ENCODE data around the gene PCSK2. TPM values are rescaled to one million over a fixed set of nuclear protein-coding genes. Genes with fewer than 3 reads are reported as not detected.
A peak's percentile ranks its signal among the peaks of the same experiment; 100 is the strongest.

Gene PCSK2
- total RNA-seq, 1 experiment from 2014 or later, result not detected

DNA sequence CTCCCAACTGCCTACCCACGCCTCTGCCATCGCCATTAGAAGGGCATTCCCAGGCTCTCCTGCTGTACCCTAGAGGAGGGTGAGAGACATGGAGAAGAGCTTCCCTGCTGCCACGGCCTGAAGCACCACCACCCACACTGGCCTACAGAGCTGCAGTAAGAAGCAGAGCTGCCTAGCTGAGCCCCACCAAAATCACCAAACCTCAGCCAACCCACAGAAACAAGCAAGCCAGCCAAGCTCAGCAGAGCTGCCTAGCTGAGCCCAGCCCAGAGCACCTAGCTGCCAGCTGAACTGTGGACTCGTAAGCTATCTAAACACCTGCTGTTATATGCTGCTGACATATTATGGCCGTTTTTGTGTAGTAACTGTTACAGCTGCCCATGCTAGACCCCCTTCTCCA lies 149.2 kb downstream of the PCSK2 start:
- in situ Hi-C loops (cut with HindIII; ENCODE audit: low sequenced_read_pairs), result no loop called here
- no peak for DNase-seq (ENCODE audit: low spot score)

DNA sequence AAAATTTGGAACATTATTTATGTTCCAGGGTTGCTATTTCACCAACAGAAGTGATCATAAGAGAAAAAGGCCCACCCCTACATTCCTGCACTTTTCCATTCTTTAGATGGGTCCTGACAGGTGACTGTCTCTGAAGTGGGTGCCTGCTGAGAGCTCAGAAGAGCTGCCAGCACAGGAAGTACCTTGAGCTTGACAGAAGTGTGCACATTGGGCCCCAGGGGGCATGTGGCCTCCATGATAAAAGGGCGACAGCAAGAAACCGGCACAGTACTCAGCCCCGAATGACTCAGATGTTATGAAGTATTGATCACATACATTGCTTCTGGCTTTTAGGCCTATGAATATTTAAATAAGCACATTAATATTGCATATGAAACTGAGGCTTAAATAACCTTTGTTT lies 150.4 kb downstream of the PCSK2 start:
- no peak for DNase-seq (ENCODE audit: low spot score)
- in situ Hi-C loops (cut with HindIII; ENCODE audit: low sequenced_read_pairs), result no loop called here

GRCh38 chr20:17379651-17380050 lies 152.8 kb downstream of the PCSK2 start:
- no peak for DNase-seq (ENCODE audit: low spot score)
- in situ Hi-C loops (cut with HindIII; ENCODE audit: low sequenced_read_pairs), result no loop called here

DNA sequence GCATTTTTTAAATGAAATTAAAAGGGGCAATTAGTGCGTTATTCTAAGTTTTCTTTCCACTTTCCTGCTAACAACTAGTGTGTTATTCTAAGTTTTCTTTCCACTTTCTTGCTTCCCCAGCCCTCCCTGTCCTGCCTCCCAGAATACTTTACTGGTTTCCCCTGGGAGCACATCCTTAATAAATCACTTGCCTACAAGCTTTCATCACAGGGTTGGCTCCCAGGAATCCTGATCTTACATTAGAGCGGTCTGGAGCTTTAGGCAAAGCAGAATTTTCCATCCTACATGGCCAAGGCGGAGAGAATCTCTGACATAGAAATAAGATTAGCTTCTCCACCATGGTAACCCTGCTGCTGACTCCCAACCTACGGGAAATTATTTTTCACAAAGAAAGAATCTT lies 154.0 kb downstream of the PCSK2 start:
- no peak for DNase-seq (ENCODE audit: low spot score)
- in situ Hi-C loops (cut with HindIII; ENCODE audit: low sequenced_read_pairs), result no loop called here

GRCh38 chr20:17381724-17382123 lies 154.9 kb downstream of the PCSK2 start:
- peak; percentile 79 for DNase-seq (ENCODE audit: low spot score)
- in situ Hi-C loops (cut with HindIII; ENCODE audit: low sequenced_read_pairs), result no loop called here

DNA sequence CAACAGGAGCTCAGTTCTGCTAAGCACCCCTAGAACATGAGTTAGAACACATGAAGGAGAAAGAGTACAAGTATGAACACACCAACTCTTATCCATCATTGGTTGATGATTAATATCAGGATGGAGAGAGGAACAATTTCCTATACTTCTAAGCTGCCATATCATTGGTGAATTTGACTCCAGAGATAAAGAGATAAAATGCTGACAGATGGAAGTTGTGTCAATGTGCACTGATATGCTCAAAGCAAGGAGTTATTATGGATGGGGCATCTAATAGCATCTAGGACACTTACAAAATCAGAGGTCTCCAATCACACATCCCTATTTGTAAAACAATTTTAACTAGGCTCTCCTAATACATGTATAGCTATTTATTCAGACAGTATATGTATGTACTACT lies 159.0 kb downstream of the PCSK2 start:
- in situ Hi-C loops (cut with HindIII; ENCODE audit: low sequenced_read_pairs), result no loop called here
- DNase-seq (ENCODE audit: low spot score), result no peak

- in situ Hi-C loops (cut with HindIII; ENCODE audit: low sequenced_read_pairs), result no loop called here
- DNase-seq (ENCODE audit: low spot score), result no peak
Observed at GRCh38 chr20:17390655-17391054, 163.8 kb downstream of the PCSK2 start.

- in situ Hi-C loops (cut with HindIII; ENCODE audit: low sequenced_read_pairs), result no loop called here
- no peak for DNase-seq (ENCODE audit: low spot score)
Observed at GRCh38 chr20:17391127-17391771, 164.4 kb downstream of the PCSK2 start.

DNA sequence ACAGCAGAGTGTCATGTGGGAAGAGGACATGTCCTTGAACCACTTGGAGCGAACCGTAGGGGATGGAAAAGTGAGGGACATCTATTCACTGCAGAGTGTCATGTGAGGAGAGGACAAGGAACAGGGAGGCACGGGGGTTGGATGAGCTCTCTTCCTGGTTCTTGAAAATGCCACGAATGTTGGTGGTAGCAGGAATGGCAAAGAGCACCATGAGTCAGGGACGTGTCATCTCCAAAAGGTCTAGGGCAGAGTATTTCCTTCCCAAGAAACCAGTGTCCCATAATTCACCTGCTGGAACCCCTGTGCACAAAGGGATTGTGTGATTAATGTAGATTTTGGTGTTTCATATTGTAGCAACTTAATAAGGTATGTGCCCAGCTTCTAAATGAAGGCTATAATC lies 167.6 kb downstream of the PCSK2 start:
- in situ Hi-C loops (cut with HindIII; ENCODE audit: low sequenced_read_pairs), result no loop called here
- no peak for DNase-seq (ENCODE audit: low spot score)

- DNase-seq (ENCODE audit: low spot score), result no peak
- in situ Hi-C loops (cut with HindIII; ENCODE audit: low sequenced_read_pairs), result no loop called here
Observed at GRCh38 chr20:17395729-17396128, 168.9 kb downstream of the PCSK2 start.

DNA sequence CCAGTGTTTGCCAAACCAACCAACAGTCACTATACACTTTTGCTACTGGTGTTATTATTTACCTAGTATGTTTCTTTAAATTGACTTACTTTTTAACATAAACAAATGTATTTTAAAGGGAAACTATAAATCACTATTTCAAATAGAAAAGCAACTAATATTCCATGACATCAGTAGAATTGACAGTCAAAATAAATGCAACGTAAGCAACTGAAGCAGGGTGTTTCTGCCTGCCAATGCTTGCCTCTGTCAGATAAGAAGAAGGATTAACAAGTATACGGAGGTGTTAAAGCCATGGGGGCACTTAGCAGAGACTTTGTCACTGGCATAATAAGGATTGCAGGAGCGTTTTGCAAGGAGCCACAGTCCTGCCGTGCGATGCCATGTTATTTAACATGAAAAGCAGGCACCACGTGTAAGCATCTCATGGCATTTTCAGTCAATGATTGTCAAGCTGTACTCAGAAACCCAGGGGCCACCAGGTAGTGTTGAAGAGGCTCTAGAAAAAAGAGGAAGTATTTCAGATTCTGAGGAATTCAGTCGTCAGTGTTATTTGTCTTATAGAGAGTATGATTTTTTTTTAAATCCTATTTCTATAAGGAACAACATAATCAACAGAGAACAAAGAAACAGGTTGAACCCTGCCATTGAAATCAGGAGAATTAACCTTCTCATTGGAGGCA lies 172.6 kb downstream of the PCSK2 start:
- no peak for DNase-seq (ENCODE audit: low spot score)
- in situ Hi-C loops (cut with HindIII; ENCODE audit: low sequenced_read_pairs), result no loop called here

DNA sequence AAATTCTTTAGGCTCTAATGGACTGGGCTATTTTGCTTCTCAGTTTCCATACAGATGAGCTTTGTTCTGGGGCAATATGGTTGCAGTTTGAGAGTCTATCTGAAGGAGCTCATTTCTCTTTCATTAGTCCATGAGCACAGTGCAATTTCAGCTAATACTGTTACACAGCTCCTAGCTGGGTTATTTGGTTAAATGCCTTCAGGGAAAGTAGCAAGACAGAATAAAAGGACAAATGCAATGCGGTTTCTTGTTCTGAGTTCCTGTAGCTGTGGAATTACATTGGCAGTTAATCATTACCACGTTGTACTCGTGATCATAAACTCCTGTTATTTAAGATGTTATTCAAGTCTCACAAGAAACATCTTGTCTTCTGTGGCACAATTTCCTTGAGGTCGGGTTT lies 176.6 kb downstream of the PCSK2 start:
- in situ Hi-C loops (cut with HindIII; ENCODE audit: low sequenced_read_pairs), result no loop called here

GRCh38 chr20:17406051-17406590 lies 179.3 kb downstream of the PCSK2 start:
- no peak for DNase-seq (ENCODE audit: low spot score)
- in situ Hi-C loops (cut with HindIII; ENCODE audit: low sequenced_read_pairs), result no loop called here

More for the DNA sequence above, 176.6 kb downstream of the PCSK2 start:
- DNase-seq (ENCODE audit: low spot score), result no peak

DNA sequence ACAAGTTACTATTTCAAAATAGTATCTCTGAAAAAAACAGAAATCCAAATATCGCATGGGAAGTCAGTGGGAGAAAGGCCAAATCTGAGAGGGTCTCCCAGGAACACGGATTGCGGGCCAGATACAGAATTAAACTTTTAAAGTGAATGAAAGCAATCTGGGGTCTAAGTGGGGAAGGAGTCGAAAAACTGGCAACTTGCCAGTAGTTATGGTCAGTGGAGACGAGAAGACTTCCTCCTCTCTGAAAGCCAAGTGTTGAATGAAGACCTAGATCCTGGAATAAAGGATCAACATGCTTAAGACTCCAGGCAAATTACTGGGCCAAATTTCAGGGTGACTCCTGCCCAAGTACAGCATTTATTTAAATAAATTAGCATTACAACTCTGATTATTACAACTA lies 180.7 kb downstream of the PCSK2 start:
- no peak for DNase-seq (ENCODE audit: low spot score)
- in situ Hi-C loops (cut with HindIII; ENCODE audit: low sequenced_read_pairs), result no loop called here

DNA sequence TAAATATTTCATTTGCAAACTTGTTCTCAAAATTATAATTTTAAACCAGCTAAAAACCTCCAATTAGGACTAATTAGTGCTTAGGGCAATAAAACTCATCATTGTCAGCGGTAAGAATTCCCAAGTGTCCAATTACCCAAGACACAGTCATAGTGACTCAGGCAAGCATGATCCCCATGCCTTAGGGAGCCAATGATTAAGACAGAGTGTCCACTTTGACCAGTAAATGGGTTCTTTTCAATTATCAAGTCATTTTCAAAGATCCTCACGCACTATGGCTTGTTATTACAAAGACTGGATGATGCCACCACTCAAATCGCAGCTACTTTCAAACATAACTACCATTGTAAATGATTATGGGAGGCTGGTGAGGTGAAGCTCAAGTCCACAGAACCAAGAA lies 190.4 kb downstream of the PCSK2 start:
- in situ Hi-C loops (cut with HindIII; ENCODE audit: low sequenced_read_pairs), result no loop called here
- no peak for DNase-seq (ENCODE audit: low spot score)

DNA sequence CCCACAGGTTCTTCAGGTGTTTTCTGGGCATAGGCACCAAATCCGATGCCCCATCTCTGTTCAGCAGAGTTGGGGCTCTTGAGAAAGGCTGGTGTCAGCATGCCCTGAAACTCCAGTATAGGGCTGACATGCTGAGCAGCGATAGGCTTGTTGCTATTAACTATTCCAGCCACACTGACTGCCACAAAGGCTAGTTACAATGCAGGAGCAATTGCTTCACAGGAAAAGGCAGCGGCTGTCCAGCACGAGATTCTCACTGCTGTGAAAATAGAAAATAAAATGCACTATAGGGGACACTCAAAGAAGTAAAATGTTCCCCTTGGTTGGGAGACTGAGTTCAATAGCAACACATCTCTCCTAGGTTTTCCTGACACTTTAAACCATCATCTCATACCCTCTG lies 191.9 kb downstream of the PCSK2 start:
- in situ Hi-C loops (cut with HindIII; ENCODE audit: low sequenced_read_pairs), result no loop called here
- no peak for DNase-seq (ENCODE audit: low spot score)

DNA sequence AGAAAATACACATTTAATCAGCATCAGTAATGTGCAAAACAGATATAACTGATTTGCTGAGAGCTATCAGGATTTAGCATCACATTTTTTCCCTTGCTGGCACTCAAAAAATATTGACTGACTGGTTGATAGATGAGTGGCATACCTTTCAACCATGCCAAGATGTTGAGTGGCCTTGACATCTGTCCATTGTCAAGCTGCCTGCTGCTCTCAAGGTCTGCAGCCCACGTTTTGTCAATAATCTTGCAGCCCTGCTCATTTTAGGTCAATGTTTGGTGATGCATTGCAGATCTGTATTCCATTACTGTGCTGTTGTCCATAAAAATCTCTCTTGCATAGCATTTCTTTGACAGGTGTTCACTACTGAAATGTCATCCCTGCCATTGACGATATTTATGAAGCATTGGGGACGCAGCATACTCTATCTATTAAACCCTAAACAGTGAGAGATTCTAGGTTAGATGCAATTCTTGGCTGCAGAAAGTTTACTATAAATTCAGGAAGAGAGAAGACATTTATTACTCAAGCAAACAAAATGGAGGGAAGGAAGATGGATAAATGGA lies 192.7 kb downstream of the PCSK2 start:
- in situ Hi-C loops (cut with HindIII; ENCODE audit: low sequenced_read_pairs), result no loop called here

GRCh38 chr20:17421493-17421892 lies 194.7 kb downstream of the PCSK2 start:
- in situ Hi-C loops (cut with HindIII; ENCODE audit: low sequenced_read_pairs), result no loop called here
- no peak for DNase-seq (ENCODE audit: low spot score)

More for the DNA sequence above, 192.7 kb downstream of the PCSK2 start:
- DNase-seq (ENCODE audit: low spot score), result no peak

DNA sequence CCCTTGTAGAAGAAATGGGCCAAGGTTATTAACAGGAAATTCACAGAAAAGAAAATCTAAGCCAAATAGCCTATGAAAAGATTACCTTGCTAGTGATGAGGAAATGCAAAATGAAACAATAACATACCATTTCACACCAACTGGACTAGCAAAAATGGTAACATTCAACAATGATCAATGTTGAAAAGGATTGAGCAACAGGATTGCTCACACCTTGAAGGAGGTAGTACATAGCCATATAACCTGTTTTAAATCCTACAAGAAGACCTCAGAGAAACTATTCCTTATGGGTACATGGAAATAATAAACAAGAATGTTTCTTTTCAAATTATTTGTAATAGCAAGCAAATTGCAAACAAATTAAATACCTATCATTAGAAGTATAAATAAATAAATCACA lies 196.9 kb downstream of the PCSK2 start:
- DNase-seq (ENCODE audit: low spot score), result no peak
- in situ Hi-C loops (cut with HindIII; ENCODE audit: low sequenced_read_pairs), result no loop called here

GRCh38 chr20:17427638-17428037 lies 200.8 kb downstream of the PCSK2 start:
- no peak for DNase-seq (ENCODE audit: low spot score)
- in situ Hi-C loops (cut with HindIII; ENCODE audit: low sequenced_read_pairs), result no loop called here
